HG03135 (cell line): ENCODE results near the gene FNBP1.
"Not testable (repeated sequence)": the region's sequence is repeated elsewhere in the genome, so short reads cannot be mapped to it uniquely, and the experiment has no call there.

Experiments
- ATAC-seq: cut with Tn5 transposase; IDR thresholded peaks from one replicate; pipeline ENCODE4 v1.9.1; 2021; ENCODE audit warnings: mild to moderate bottlenecking, moderate library complexity; ENCODE audit not compliant: unreplicated experiment

FNBP1 gene

GRCh38 chr9:129995409-129996160 lies 47.4 kb downstream of the FNBP1 start:
- ATAC-seq = no peak

GRCh38 chr9:129994882-129995281 lies 48.1 kb downstream of the FNBP1 start:
- ATAC-seq = no peak

GRCh38 chr9:129991139-129991538 lies 51.9 kb downstream of the FNBP1 start:
- ATAC-seq = not testable (repeated sequence)

GRCh38 chr9:129990269-129991010 lies 52.5 kb downstream of the FNBP1 start:
- ATAC-seq = no peak

GRCh38 chr9:129989740-129990139 lies 53.2 kb downstream of the FNBP1 start:
- no peak for ATAC-seq

GRCh38 chr9:129989362-129989708 lies 53.7 kb downstream of the FNBP1 start:
- no peak for ATAC-seq

GRCh38 chr9:129988607-129989361 lies 54.2 kb downstream of the FNBP1 start:
- ATAC-seq = peak; percentile 59

- ATAC-seq = no peak
Observed at GRCh38 chr9:129987941-129988340, 55.0 kb downstream of the FNBP1 start.

GRCh38 chr9:129987047-129987446 lies 55.9 kb downstream of the FNBP1 start:
- ATAC-seq = no peak

- ATAC-seq = not testable (repeated sequence)
Observed at GRCh38 chr9:129984589-129984988, 58.4 kb downstream of the FNBP1 start.

GRCh38 chr9:129983891-129984290 lies 59.1 kb downstream of the FNBP1 start:
- no peak for ATAC-seq

GRCh38 chr9:129981180-129981907 lies 61.6 kb downstream of the FNBP1 start:
- no peak for ATAC-seq

GRCh38 chr9:129980224-129980623 lies 62.8 kb downstream of the FNBP1 start:
- ATAC-seq = not testable (repeated sequence)

GRCh38 chr9:129979071-129979745 lies 63.8 kb downstream of the FNBP1 start:
- no peak for ATAC-seq

GRCh38 chr9:129972816-129973215 lies 70.2 kb downstream of the FNBP1 start:
- no peak for ATAC-seq

- no peak for ATAC-seq
Observed at GRCh38 chr9:129968690-129969485, 74.1 kb downstream of the FNBP1 start.

GRCh38 chr9:129964901-129965734 lies 77.9 kb downstream of the FNBP1 start:
- ATAC-seq = no peak

GRCh38 chr9:129962889-129963703 lies 79.9 kb downstream of the FNBP1 start:
- peak; percentile 84 for ATAC-seq
